Glomerular visceral epithelial cell (primary cell): ENCODE data around the gene MED9.
"Not testable (repeated sequence)": the region's sequence is repeated elsewhere in the genome, so short reads cannot be mapped to it uniquely, and the experiment has no call there.

ENCODE experiments used
- DNase-seq: peaks from one replicate; pipeline ENCODE4 v3.0.0-alpha.2; 2016; ENCODE audit errors: extremely low spot score

MED9 gene, protein sequence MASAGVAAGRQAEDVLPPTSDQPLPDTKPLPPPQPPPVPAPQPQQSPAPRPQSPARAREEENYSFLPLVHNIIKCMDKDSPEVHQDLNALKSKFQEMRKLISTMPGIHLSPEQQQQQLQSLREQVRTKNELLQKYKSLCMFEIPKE

DNA sequence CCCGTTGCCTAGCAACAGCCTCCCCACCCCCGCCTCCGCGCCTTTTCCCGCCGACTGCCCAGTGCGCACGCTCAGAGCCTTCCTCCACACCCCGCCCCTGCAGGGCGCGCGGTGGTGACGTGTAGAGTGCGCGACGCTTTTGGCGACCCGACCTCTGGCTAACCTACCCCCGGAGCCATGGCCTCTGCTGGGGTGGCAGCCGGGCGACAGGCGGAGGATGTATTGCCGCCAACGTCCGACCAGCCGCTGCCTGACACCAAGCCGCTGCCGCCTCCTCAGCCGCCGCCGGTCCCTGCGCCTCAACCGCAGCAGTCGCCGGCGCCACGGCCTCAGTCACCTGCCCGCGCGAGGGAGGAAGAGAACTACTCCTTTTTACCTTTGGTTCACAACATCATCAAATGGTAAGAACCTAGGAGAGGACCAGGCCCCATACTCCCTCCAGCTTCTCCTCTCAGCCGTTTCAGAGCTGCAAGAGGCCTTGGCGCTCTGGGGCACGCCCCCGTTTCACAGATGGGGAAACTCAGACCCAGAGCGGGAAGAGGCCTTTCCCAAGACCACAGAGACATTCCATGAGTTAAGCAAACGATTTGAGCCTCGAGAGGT lies at the start of gene MED9:
TSS of gene MED9 (plus strand) at position 136 of the 603 bp plus-strand sequence. CDS start at position 178, 42 bp downstream.
- peak; percentile 91 for DNase-seq

DNA sequence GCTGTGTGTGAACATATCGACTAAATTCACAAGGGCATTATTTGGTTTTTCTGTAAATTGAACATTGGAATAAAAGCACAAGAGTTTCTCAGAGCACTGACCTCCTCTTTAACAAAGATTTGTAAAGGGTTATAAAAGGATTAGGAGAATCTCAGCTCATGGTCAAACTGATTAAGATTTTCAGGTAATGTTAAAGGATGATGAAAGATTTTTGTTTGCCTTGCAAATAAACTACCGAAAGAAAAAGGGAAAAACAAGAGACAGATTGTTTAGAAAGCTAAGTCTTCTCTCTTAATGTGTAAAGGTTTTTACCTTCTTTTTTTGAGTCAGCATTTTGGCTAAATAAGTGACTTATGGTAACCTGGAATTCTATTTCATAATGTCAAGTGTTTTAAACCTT lies 47.6 kb upstream of the MED9 start:
- DNase-seq: no peak

DNA sequence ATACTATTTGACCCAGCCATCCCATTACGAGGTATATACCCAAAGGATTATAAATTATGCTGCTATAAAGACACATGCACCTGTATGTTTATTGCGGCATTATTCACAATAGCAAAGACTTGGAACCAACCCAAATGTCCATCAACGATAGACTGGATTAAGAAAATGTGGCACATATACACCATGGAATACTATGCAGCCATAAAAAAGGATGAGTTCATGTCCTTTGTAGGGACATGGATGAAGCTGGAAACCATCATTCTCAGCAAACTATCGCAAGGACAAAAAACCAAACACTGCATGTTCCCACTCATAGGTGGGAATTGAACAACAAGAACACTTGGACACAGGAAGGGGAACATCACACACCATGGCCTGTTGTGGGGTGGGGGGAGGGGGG lies 45.9 kb upstream of the MED9 start:
- DNase-seq: not testable (repeated sequence)

DNA sequence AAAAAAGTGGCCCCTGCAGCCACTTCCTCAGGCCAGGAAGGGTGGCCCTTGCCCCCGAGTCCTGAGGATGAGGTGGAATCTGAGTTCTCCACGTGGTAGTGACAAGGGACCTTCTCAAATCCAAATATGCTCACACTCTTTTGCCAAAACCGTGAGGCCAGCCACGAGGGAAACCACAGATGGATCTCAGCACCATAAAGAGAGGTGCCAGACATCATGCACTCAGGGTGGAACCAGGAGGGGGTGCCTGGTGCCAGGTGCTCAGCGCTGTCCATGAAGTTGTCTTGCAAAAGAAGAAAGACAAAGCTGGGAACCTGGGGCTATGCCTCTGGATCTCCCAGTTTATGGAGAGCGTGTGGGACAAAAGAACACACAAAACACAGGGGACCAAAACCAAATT lies 45.2 kb upstream of the MED9 start:
- DNase-seq: no peak

DNA sequence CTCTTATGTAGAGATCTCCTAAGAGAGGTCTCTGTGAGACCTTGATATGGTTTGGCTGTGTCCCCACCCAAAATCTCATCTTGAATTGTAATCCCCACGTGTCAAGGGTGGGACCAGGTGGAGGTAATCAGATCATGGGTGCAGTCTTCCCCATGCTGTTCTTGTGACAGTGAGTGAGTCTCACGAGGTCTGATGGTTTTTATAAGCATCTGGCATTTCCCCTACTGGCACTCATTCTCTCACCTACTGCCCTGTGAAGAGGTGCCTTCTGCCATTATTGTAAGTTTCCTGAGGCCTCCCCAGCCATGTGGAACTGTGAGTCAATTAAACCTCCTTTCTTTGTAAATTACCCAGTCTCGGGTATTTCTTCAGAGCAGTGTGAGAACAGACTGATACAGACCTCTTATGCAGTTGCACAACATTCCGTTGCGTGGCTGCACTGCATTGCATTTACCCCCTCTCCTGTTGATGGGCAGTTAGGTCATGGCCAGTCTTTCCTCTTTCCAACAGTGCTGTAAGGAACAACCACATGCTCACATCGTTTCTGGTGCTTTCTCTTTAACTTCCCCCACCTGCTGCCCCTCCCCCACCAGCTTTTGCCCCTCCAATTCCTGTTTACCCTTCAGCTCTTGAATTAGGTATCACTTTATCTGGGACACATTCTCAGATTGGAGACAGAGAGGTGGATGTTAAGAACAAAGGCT lies 43.6 kb upstream of the MED9 start:
- no peak for DNase-seq

DNA sequence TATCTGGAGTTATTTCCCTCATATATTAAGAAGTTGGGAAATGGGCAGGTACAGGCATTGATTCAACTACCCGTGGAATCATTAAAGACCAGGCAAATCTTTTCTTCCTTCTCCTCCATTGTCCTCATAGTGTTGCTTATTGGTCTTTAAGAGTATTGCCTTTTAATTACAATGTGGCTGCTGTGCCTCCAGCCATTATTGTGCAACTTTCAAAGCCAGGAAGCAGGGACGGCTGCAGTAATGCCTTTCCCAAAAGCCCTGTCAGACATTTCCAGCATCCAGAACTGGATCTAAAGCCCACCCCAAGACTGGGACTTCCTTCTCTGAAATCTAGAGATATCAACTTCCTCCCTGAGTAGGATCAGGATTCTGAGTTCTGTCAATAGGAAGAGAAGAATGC lies 42.3 kb upstream of the MED9 start:
- DNase-seq: no peak

DNA sequence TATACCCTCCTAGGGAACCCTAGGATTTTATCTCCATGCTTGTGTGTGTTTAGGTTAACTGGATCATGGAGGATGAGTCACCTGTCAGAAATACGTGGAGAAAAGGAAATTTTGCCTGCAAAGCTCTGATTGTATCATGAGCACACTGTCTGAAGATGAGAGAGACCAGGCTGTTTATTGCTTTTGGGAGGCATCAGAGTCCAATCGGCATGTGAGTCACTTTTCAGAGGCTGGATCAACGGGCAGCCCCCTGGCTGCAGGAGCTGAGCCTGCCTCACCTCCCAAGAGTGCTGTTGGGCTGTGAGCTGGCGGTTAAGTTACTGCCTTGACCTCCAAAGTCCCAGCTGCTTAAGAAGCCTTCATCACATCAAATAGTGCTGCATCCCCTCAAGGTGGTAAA lies 41.5 kb upstream of the MED9 start:
- peak; percentile 66 for DNase-seq

DNA sequence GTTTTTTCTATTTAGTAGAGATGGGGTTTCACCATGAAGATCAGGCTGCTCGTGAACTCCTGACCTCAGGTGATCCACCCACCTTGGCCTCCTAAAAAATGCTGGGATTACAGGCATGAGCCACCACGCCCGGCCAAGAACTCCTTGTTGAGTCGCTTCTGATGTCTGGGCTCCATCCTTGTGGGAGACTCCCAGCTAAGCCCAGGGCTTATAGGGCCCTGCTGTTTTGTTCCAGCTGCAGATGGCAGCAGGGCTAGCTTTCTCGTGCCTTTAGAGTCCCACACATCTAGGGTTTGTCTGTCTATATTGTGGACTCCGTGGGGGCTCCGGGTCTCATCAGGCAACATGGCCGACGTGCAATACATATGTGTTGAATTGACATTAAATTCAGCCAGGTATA lies 39.3 kb upstream of the MED9 start:
- DNase-seq: no peak

DNA sequence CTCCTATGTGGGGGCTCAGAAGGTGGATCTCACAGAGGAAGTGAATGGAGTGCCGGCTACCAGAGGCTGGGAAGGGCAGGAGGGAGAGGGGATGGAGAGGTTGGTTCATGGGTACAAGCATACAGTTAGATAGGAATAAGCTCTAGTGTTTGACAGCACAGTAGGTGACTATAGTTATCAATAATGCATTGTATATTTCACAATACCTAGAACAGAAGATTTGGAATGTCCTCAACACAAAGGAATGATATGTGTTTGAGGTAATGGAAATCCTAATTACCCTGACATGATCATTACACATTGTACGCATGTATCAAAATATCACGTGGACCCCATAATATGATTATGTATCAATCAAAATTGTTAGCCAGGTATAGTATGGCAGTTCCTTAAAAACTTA lies 38.9 kb upstream of the MED9 start:
- DNase-seq: no peak

DNA sequence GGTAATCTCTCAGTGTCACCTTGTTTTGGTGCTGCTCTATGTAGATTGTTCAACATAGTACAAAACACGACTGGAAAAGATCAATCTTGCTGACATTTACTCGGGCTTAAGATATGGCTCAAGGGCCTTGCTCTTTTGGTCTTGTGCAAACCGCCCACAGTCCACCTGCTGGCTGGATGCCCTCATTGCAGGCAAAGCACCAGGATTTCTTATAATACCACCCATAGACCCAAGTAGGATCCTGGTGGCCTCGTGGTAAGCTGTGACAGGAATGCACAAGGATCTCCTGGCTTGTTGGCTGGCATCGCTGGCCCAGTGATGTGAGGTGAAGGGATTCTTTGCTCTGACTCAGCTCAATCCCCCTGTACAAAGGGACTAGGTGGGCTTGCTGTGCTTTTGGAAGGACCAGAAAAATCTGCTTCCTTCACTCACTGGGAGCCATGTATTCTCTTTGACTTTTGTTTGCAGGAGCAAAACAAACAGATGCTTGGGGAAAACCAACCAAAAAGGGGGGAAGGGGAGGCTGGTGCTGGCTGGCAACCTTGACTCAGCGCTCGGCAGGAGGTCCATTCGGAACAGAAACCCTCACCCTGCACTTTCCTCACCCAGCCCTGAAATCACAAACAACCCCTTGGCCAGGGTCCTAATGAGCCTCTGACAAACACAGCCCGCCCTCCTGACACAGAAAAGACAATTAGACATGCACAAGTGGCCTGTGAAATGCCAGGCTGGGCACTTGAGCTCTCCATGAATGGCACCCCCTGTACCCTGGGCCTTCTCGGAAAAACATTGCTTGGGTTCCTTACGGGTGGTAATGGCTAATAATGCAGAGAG lies 36.6 kb upstream of the MED9 start:
- peak; percentile 67 for DNase-seq

DNA sequence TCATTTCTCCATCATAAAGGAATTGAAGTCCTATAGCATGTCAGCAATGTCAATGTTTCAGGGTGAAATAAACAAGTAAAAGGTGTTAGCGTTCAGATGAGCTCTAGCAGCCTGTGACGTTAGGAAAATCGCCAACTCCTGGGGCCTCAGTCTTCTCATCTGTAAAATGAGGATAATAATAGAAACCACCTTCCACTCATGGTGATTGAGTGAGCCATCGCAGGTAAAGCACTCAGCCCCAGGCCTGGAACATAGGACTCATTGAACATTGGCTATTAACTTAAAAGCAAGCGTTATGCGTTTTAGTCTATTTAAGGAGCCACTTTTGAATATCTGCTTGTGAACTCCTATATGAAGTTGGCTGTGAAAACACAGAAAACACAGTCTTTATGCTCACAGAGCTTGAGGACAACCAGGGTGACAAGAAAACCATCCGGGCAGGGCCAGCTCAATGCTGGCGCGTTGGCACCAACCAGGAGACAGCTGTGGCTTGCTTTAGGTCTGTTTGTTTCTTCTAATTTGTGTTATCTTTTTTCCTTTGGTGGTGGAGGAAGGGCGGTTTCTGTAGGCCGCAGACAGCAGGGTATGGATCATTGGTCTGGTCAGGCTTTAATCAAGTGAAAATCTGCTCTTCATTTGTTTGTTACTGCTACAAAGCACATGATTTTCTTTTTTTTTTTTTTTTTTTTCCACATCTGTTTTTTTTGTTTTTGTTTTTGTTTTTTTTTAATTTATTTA lies 35.7 kb upstream of the MED9 start:
- no peak for DNase-seq

DNA sequence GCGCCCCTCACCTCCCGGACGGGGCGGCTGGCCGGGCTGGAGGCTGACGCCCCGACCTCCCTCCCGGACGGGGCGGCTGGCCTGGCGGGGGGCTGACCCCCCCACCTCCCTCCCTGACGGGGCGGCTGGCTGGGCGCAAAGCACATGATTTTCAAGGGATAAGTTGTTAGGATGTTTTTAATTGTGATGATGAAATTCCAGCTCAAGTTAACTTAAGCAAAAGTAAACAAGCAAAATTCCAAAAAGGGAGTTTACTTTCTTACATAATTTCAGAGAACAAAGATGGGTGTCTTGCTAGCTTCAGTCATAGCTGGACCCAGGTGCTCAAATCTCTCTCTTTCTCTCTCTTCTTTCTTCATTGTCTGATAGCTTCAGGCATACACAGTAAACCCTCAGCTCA lies 33.6 kb upstream of the MED9 start:
- DNase-seq: no peak

DNA sequence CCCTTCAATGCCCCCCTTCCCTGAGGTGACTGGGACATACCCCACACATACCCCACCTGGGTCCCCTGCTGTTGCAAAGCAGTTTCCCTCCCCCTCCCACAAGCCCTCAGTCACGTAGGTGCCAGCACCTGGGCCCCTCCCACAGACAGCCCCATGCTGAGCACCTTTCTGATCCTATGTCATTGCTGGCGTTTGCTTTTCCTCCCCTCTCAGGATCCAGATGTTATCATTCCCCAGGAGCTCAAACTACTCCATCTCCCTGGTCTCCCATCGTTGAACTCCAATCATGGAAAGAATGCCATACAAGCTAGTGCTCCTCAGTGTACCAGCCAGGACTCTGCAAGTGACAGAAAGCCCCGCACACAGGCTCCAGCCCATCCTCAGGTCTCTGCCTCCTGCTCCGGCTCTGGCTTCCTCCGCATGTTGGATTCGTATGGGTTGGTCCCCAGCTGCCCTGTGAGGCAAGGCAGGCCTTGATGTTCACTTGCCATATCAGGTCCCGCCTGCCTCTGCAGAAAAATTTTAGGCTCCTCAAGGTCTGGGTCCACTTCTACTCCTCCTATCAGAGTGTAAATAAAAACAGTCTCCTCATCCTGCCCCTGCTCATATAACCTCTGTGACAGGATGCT lies 31.4 kb upstream of the MED9 start:
- DNase-seq: no peak

DNA sequence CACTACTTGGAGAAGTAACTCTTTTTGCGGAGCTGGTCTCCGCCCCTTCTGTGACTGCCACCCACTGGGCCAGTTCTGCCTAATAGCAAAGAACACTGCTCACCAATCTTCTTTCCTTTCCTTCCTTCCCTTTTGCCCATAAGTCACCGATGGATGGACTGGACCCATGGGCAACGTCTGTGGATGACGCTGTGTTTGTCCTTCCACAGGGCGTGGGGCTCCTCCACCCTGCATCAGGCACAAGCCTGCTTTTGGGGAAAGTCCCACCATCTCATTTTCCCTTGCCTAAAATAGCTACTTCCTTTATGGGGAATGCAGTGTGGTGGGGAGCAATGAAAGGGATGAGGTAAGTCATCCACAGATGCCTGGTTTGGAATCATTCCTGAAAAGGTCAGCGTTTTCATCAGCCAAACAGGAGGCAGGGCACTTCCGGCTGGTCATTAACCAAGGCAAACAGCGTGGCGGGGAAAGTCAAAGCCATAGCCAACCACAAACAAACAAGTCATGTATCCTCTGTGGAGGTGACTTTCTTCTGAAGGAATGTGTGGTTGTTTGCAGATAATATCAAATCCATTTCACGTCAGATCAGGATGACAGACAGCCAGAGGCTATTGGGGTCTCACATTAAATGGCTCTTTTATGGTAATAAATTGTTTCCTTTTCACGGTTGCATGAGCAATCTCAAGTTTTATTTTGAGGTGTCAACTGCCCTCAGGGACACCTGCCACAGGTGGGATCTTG lies 30.7 kb upstream of the MED9 start:
- DNase-seq: peak; percentile 93

DNA sequence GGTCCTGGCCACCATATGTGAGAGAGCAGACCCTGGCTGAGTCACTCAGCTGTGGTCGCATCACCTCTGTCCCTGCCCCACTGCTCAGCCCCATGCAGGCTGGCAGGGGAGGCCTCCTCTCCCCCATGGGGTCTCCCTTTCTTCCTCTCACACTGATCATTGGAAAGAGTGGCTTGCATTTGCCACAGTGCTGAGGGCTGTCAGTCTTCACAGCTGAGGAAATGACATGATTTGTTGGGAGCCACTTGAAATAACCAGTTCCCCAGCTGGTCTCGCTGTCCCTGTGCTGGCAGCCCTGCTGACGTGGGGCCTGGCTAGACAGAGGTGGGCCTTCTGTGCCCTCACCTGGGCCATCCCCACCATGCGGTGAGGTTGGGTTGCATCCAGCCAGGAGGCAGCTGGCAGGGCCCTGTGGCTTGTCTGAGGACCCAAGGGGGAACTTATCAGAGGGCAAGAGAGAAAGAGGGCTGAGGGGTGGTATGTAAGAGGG lies 30.1 kb upstream of the MED9 start:
- no peak for DNase-seq

DNA sequence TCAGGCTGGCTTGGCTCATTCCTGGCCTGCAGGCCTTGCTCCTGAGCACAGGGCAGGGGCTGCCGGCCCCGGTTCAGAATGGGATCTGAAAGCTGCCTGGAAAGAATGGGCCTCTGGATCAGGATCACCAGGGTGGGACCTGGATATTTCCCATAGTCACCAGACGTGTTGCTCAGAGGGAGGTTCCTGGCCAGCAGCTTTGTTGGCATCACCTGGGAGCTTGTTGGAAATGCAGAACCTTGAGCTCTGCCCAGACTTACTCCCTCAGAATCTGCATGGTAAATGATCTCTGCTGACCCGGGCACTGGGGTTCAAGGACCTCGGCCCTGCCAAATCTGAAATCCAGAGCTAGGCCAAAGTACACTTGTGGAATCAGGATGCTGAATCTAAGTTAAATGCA lies 29.5 kb upstream of the MED9 start:
- no peak for DNase-seq

DNA sequence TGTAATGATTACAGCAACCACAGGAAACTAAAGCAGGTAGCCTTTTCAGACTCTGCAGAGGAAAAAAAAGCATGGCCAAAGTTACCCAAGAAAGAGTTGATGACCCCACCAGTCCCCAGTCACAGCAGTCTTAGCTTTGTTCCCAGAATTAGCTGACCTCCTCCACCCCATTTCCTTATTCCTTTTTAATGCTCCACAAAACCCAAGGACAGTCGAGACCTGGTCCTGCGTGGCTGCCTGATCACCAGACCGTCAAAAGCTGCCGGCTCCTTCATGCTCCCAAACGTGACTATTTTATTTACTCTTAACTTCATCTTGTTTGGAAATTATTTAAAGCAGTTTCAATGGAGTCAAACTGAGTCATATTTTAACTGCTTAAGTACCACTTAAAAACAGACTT lies 28.7 kb upstream of the MED9 start:
- peak; percentile 26 for DNase-seq

DNA sequence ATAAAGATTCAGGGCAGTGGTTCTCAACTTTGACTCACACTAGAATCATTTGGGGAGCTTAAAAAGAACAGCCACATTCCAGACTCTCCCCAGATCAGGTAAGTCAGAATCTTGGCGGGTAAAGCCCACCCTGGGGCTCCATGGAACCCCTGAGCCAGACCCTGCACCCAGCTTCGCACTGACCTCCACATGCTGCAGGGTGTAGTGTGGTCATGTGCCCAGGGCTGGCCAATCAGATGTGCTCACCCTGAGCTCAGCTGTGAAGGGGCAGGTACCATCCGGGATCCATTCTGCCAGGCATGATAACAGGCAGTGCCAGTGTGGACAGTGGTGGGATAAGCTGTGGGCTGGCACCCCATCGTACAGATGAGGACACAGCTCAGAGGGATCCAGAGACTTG lies 28.1 kb upstream of the MED9 start:
- DNase-seq: no peak

DNA sequence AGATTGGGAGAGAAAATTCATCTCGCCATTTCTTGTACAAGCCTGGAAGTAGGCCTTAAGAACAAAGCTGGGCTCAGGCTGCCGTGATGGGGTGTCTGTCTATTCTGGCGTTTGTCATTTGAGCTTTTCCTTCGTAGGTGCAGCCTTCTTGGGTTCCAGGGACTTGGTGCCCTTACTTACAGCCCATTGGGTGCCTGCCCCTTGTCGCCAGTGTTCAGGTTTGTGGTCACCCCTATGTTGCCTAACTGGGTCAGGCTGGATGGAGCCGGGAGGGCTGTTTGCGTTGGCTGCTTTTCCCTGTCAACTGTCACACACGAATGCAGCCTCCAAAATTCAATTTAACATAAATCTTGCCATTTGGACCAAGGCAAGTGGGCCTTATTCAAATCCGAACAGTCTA lies 23.7 kb upstream of the MED9 start:
- DNase-seq: no peak

DNA sequence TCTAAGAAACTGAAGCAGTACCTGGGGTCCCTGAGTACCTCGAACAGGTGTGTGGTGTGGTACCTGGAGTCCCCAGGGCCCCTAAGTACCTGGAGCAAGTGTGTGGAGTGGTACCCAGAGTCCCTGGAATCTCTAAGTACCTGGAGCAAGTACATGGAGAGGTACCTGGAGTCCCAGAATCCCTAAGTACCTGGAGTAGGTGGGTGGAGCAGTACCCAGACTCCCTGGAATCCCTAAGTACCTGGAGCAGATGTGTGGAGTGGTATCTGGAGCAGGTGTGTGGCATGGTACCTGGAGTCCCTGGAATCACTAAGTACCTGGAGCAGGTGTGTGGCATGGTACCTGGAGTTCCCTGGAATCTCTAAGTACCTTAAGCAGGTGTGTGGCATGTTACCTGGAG lies 22.5 kb upstream of the MED9 start:
- no peak for DNase-seq

DNA sequence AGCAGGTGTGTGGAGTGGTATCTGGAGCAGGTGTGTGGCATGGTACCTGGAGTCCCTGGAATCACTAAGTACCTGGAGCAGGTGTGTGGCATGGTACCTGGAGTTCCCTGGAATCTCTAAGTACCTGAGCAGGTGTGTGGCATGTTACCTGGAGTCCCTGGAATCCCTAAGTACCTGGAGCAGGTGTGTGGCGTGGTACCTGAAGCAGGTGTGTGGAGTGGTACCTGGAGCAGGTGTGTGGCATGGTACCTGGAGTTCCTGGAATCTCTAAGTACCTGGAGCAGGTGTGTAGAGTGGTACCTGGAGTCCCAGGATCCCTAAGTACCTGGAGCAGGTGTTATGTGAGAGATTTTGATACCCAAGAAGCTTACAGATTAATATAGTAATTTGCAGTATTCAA lies 22.1 kb upstream of the MED9 start:
- not testable (repeated sequence) for DNase-seq
